AG04449 (cell line): ENCODE data around the gene PLCL1.

Experiments used
- CTCF ChIA-PET: fragments of 350-600 bp; formaldehyde crosslinking; extraction: SDS; loops from one replicate; lab custom pipeline; 2021; ENCODE audit warnings: antibody characterized with exemption; lab: Yijun Ruan, JAX
- POLR2A ChIA-PET: fragments of 400-600, 350-600 bp; formaldehyde crosslinking; extraction: SDS; loops from one replicate; lab custom pipeline; 2020; ENCODE audit warnings: antibody characterized with exemption, inconsistent platforms; lab: Yijun Ruan, JAX
- DNase-seq: peaks from one replicate; pipeline ENCODE4 v3.0.0-alpha.2; 2010; ENCODE audit warnings: low read depth, low spot score
- H3K4me3 ChIP-seq: 2 replicates; pipeline ENCODE4 v1.5.1; 2011; ENCODE audit warnings: low read depth, mild to moderate bottlenecking, control low read depth, low read length
- CTCF ChIP-seq: IDR thresholded peaks from one replicate; pipeline ENCODE4 v1.5.1; 2011; ENCODE audit warnings: mild to moderate bottlenecking, moderate library complexity, low read length, control low read depth, inconsistent platforms; ENCODE audit not compliant: insufficient read depth; ENCODE audit errors: missing control alignments

PLCL1 gene

GRCh38 chr2:197867033-197867432 lies 62.6 kb downstream of the PLCL1 start:
- CTCF ChIA-PET, result interaction anchor here (1.3 kb wide), 1 partner anchor 15 kb away, joined by 3 read pairs; no protein-coding TSS in a partner anchor
- no peak for DNase-seq
- POLR2A ChIA-PET, result no interaction called here

GRCh38 chr2:197867624-197868023 lies 63.2 kb downstream of the PLCL1 start:
- ChIA-PET CTCF (interaction anchor here (1.3 kb wide), 1 partner anchor 16 kb away, joined by 3 read pairs; no protein-coding TSS in a partner anchor), POLR2A (no interaction called here)
- no peak for DNase-seq

More at GRCh38 chr2:197867033-197867432, 62.6 kb downstream of the PLCL1 start:
- no peak for TF ChIP-seq CTCF
- H3K4me3 ChIP-seq, result no peak overlapping the region

GRCh38 chr2:197868206-197868605 lies 63.8 kb downstream of the PLCL1 start:
- ChIA-PET CTCF (no interaction called here), POLR2A (no interaction called here)
- no peak for TF ChIP-seq CTCF
- H3K4me3 ChIP-seq, result no peak overlapping the region
- no peak for DNase-seq

More at GRCh38 chr2:197867624-197868023, 63.2 kb downstream of the PLCL1 start:
- H3K4me3 ChIP-seq, result no peak overlapping the region
- TF ChIP-seq CTCF, result no peak

GRCh38 chr2:197869041-197869440 lies 64.6 kb downstream of the PLCL1 start:
- H3K4me3 ChIP-seq, result no peak overlapping the region
- ChIA-PET CTCF (no interaction called here), POLR2A (no interaction called here)
- no peak for TF ChIP-seq CTCF
- no peak for DNase-seq

- POLR2A ChIA-PET, result no interaction called here
- no peak overlapping the region for H3K4me3 ChIP-seq
- CTCF ChIA-PET, result no interaction called here
- TF ChIP-seq CTCF, result no peak
- no peak for DNase-seq
Measured at GRCh38 chr2:197869501-197870111, 65.2 kb downstream of the PLCL1 start.

- DNase-seq, result no peak
- TF ChIP-seq CTCF, result no peak
- ChIA-PET POLR2A (no interaction called here), CTCF (no interaction called here)
- H3K4me3 ChIP-seq, result no peak overlapping the region
Measured at GRCh38 chr2:197870137-197870536, 65.7 kb downstream of the PLCL1 start.
